ENCODE measurements around the gene B9D1. TPM values are rescaled to one million over a fixed set of nuclear protein-coding genes. Genes with fewer than 3 reads are reported as not detected.

The B9D1 gene
- 41.8 and 48.5 TPM in 2 replicates for total RNA-seq

GRCh38 chr17:19362277-19363113, at the start of gene B9D1:
TSS of gene B9D1 (minus strand) at chr17:19362723. CDS start at chr17:19362569, 154 bp downstream.

DNA sequence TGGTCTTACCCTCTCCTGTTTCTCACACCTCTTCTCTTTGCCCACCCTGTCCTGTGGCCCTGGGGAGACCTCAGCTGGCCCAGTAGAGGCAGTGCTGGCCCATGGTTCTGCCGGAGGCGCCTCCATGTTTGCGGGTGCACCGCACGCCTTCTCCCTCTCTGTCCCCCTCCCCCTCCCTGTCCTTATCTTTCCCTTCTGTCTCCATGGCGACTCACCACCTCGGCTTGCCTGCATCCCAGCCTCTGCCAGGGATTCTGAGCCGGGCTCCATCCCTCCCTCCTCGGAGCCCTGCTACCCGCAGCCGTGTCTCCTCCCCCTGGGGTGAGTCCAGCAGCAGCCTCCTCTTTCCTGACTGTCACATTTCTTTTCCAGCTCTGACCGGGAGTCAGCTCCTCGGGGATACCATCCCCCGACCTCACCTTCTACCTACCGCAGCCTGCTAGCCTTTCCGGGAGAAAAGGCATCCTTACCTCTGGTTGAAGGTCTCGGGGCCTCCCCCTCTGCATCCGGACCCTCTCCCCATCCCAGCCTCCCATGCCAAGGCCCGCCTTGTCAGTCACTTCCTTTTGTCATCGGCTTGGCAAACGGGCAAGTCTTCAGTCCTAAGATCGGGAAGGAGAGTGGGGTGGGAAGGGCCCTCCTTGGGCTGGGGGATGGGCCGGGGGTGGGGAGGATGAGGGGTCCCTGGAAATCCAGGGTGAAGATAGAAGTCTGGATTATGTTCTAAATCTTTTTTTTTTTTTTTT, 48.5 kb upstream of the B9D1 start, which contains the start of gene RNF112:
Gene RNF112, plus strand, starts transcription at position 358 of the 746 bp plus-strand sequence. Its CDS starts 177 bp downstream, at position 535.

GRCh38 chr17:19386974-19387920, 24.7 kb upstream of the B9D1 start, which contains the start of gene MFAP4:
TSS of gene MFAP4 (minus strand) at chr17:19387190. CDS start at chr17:19387155, 35 bp downstream.

DNA sequence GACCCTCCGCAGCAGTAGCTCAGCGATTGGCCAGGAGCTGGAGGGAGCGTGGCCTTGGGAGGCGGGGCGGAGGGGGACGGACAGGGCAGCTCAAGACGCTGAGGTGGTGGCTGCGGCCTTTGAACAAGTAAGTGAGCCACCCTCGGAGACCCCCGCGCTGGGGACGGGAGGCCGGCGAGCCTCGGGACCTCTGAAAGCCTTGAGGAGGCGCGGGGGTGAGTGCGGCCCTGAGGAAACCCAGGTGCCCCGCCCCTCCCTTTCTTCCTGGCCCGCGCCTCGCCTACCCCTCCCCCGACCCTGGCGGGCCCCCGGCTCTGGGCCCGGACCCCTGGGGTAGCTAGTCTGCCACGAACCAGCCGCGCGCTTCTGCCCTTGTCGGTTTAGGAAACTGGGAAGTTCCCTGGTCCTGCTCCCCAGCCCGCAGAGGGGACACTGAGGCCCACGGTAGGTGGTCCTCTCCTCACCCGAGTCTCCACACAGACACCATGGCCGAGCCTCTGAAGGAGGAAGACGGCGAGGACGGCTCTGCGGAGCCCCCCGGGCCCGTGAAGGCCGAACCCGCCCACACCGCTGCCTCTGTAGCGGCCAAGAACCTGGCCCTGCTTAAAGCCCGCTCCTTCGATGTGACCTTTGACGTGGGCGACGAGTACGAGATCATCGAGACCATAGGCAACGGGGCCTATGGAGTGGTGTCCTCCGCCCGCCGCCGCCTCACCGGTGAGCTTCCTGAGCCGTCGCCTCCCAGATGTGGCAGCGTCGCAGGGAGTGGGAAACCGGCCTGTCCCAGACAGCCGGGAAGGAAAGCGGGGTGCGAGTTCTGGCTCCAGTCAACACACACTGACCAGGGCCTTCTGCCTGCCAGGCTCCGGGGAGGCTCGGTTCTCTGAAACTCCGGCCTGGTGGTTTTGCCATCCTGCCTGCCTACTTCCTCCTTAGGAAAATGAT, 16.2 kb upstream of the B9D1 start, which contains the start of gene MAPK7:
Gene MAPK7, plus strand, starts transcription at position 83 of the 945 bp plus-strand sequence. Its CDS starts 403 bp downstream, at position 486.

Other genes starting within 250 kb of the B9D1 start
- 0.72 and 1.0 TPM in 2 replicates for gene GRAPL, start 235.1 kb downstream of the B9D1 start, total RNA-seq
- gene EPN2, start 125.4 kb downstream of the B9D1 start, total RNA-seq: 19.5 and 21.9 TPM in 2 replicates
- gene MAPK7, start 15.8 kb upstream of the B9D1 start, total RNA-seq: 21.1 and 42.6 TPM in 2 replicates
- 59.2 and 458 TPM in 2 replicates for gene MFAP4, start 24.5 kb upstream of the B9D1 start, total RNA-seq
- gene RNF112, start 48.5 kb upstream of the B9D1 start, total RNA-seq: 1.6 and 6.9 TPM in 2 replicates
- gene SLC47A1, start 171.1 kb upstream of the B9D1 start, total RNA-seq: 0.40 and 0.52 TPM in 2 replicates

Measured in epithelial cell of alveolus of lung (primary cell).